ENCODE data around the gene WDR4. TPM values are rescaled to one million over a fixed set of nuclear protein-coding genes. Genes with fewer than 3 reads are reported as not detected.

The WDR4 gene
- total RNA-seq, 1 experiment from 2014 or later: 35.3 TPM

DNA sequence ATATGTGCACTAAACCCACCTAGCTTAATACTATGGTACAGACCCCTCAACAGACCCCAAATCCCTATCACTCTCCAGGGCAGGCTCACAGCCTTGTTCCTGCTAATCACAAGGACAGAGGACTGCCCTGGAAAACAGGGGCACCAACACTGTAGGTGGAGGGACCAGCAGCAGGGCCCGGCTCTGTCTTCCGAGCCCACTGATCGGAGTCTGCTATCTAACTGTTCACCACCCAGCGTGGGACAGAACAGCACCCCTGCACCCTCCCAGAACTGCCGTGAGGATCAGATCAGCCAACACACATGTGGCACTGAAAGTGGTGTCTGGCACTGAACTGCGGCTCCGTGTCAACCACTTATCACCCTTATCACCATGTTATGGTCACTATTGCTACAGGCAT is 6.2 kb downstream of the WDR4 start:
- DNase-seq (no peak), ATAC-seq (no peak)
- H4K20me1 ChIP-seq (ENCODE audit: low read length): peaks cover 23% of the 10 kb centered on the region; the same call in 1 of the 2 replicates
- H3K79me2 ChIP-seq (ENCODE audit: low read length): peaks cover 86% of the 10 kb centered on the region
- peaks cover 5% of the 10 kb centered on the region for H3K4me1 ChIP-seq (ENCODE audit: insufficient read depth, low read length)
- H3F3A ChIP-seq (ENCODE audit: low read length, unreplicated experiment): no peaks in the 10 kb centered on the region
- ChIA-PET POLR2A (ENCODE audit: unreplicated experiment) (no interaction called here), CTCF (no interaction called here)
- no peaks in the 10 kb centered on the region for H3K9me3 ChIP-seq (ENCODE audit: low read length)
- no peak overlapping the region for H3K4me3 ChIP-seq (ENCODE audit: low read length)
- no peak overlapping the region for H2AFZ ChIP-seq (ENCODE audit: low read length)
- no peaks in the 10 kb centered on the region for H3K9me2 ChIP-seq (replicated peaks; ENCODE audit: low read length)
- peaks cover 60% of the 10 kb centered on the region for H3K36me3 ChIP-seq (ENCODE audit: low read depth, low read length)
- TF ChIP-seq EZH2 (IDR thresholded peaks at IDR 0.05; ENCODE audit: low read length, unreplicated experiment) (no peak), EZH2phosphoT487 (IDR thresholded peaks at IDR 0.05; ENCODE audit: borderline replicate concordance, low read length) (no peak)
- TF ChIP-seq, protein P1, sequence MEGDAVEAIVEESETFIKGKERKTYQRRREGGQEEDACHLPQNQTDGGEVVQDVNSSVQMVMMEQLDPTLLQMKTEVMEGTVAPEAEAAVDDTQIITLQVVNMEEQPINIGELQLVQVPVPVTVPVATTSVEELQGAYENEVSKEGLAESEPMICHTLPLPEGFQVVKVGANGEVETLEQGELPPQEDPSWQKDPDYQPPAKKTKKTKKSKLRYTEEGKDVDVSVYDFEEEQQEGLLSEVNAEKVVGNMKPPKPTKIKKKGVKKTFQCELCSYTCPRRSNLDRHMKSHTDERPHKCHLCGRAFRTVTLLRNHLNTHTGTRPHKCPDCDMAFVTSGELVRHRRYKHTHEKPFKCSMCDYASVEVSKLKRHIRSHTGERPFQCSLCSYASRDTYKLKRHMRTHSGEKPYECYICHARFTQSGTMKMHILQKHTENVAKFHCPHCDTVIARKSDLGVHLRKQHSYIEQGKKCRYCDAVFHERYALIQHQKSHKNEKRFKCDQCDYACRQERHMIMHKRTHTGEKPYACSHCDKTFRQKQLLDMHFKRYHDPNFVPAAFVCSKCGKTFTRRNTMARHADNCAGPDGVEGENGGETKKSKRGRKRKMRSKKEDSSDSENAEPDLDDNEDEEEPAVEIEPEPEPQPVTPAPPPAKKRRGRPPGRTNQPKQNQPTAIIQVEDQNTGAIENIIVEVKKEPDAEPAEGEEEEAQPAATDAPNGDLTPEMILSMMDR (conservative IDR thresholded peaks at IDR 0.05; ENCODE audit: low read depth, low read length): no peak
- no peak overlapping the region for H3K27ac ChIP-seq (ENCODE audit: low read length)
- intact Hi-C loops (cut with micrococcal nuclease): no loop called here
- H3K27me3 ChIP-seq (ENCODE audit: low read length): no peaks in the 10 kb centered on the region
- no peak overlapping the region for H3K9ac ChIP-seq (ENCODE audit: low read length)
- BruUV-seq (replicated peaks): no TSS peak
- H3K4me2 ChIP-seq (ENCODE audit: low read length): no peak overlapping the region

DNA sequence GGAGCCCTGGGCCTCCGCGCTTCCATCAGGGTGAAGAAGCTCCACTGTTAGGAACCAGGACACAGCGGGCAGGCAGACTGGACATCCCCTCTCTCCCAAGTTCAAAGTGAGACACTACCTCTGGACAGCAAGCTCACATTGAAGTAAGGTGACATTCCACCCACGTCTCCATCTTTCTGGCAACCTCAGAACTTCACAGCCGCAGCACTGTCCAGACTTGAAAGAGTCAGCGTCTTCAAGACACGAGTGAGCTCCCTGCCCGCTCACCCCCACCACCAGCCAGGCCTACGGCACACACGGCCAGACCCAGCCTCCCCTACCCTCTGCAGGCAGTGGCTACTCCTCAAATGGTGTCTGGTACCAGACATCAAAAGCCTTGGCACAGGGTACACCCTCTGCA is 11.1 kb downstream of the WDR4 start:
- intact Hi-C loops (cut with micrococcal nuclease): no loop called here
- Histone ChIP-seq H3F3A (ENCODE audit: low read length, unreplicated experiment) (no peaks in the 10 kb centered on the region), H3K4me3 (ENCODE audit: low read length) (no peak overlapping the region), H4K20me1 (ENCODE audit: low read length) (peaks cover 60% of the 10 kb centered on the region), H3K9me3 (ENCODE audit: low read length) (no peaks in the 10 kb centered on the region), H3K79me2 (ENCODE audit: low read length) (peaks cover 95% of the 10 kb centered on the region), H3K27me3 (ENCODE audit: low read length) (no peaks in the 10 kb centered on the region), H3K9ac (ENCODE audit: low read length) (no peak overlapping the region), H3K36me3 (ENCODE audit: low read depth, low read length) (peaks cover 72% of the 10 kb centered on the region), H3K4me1 (ENCODE audit: insufficient read depth, low read length) (no peaks in the 10 kb centered on the region), H3K9me2 (replicated peaks; ENCODE audit: low read length) (no peaks in the 10 kb centered on the region), H3K4me2 (ENCODE audit: low read length) (no peak overlapping the region), H2AFZ (ENCODE audit: low read length) (no peak overlapping the region), H3K27ac (ENCODE audit: low read length) (no peak overlapping the region)
- DNase-seq (no peak), ATAC-seq (no peak)
- CTCF ChIA-PET: no interaction called here
- no peak for TF ChIP-seq EZH2phosphoT487 (IDR thresholded peaks at IDR 0.05; ENCODE audit: borderline replicate concordance, low read length)
- TF ChIP-seq, protein P1 (conservative IDR thresholded peaks at IDR 0.05; ENCODE audit: low read depth, low read length): no peak
- no peak for TF ChIP-seq EZH2 (IDR thresholded peaks at IDR 0.05; ENCODE audit: low read length, unreplicated experiment)
- no TSS peak for BruUV-seq (replicated peaks)
- POLR2A ChIA-PET (ENCODE audit: unreplicated experiment): no interaction called here

DNA sequence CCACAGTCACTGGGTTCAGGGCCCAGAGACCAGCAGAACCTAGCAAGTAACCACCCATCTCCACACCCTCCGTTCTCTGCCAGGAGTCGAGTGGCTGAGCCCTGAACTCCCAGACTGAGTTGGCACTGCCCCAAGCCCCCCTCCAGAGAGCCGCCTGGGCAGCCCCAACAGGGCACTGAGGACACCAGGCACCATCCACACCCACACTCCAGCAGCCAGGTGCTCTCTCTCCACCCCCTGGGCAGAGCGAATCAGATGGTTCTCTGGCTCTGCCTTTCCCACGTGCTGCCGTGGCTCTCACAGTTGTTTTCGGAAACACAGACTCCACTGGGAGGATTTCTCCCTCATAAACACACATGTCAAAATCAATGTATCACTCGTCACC is 13.6 kb downstream of the WDR4 start:
- intact Hi-C loops (cut with micrococcal nuclease): no loop called here
- no peak for ATAC-seq
- Histone ChIP-seq H3K36me3 (ENCODE audit: low read depth, low read length) (peaks cover 73% of the 10 kb centered on the region), H3K27me3 (ENCODE audit: low read length) (no peaks in the 10 kb centered on the region), H2AFZ (ENCODE audit: low read length) (no peak overlapping the region), H3F3A (ENCODE audit: low read length, unreplicated experiment) (no peaks in the 10 kb centered on the region), H3K9me3 (ENCODE audit: low read length) (no peaks in the 10 kb centered on the region), H3K4me3 (ENCODE audit: low read length) (no peak overlapping the region), H3K9me2 (replicated peaks; ENCODE audit: low read length) (no peaks in the 10 kb centered on the region), H4K20me1 (ENCODE audit: low read length) (peaks cover 70% of the 10 kb centered on the region), H3K27ac (ENCODE audit: low read length) (no peak overlapping the region), H3K9ac (ENCODE audit: low read length) (no peak overlapping the region), H3K79me2 (ENCODE audit: low read length) (peaks cover 94% of the 10 kb centered on the region), H3K4me2 (ENCODE audit: low read length) (no peak overlapping the region), H3K4me1 (ENCODE audit: insufficient read depth, low read length) (no peaks in the 10 kb centered on the region)
- ChIA-PET POLR2A (ENCODE audit: unreplicated experiment) (no interaction called here), CTCF (no interaction called here)
- DNase-seq: no peak
- TF ChIP-seq EZH2 (IDR thresholded peaks at IDR 0.05; ENCODE audit: low read length, unreplicated experiment): no peak
- TF ChIP-seq, protein P1 (conservative IDR thresholded peaks at IDR 0.05; ENCODE audit: low read depth, low read length): no peak
- no peak for TF ChIP-seq EZH2phosphoT487 (IDR thresholded peaks at IDR 0.05; ENCODE audit: borderline replicate concordance, low read length)
- BruUV-seq (replicated peaks): no TSS peak

Data from PC-3 (cell line).